ENCODE measurements around the gene NCAM1.

The NCAM1 gene

GRCh38 chr11:113260096-113260425 is 298.8 kb downstream of the NCAM1 start:
- no peak for TF ChIP-seq EZH2phosphoT487 (conservative IDR thresholded peaks at IDR 0.05; ENCODE audit: low read length)
- TF ChIP-seq CTCF (IDR thresholded peaks at IDR 0.05; ENCODE audit: insufficient read depth, low read length, poor library complexity, severe bottlenecking) = no peak
- H3K36me3 ChIP-seq (ENCODE audit: low read length) = no peaks in the 10 kb centered on the region

GRCh38 chr11:113260541-113260940 is 299.3 kb downstream of the NCAM1 start:
- H3K27me3 ChIP-seq (ENCODE audit: low read length) = no peaks in the 10 kb centered on the region
- TF ChIP-seq CTCF (IDR thresholded peaks at IDR 0.05; ENCODE audit: insufficient read depth, low read length, poor library complexity, severe bottlenecking) (no peak), EZH2phosphoT487 (conservative IDR thresholded peaks at IDR 0.05; ENCODE audit: low read length) (no peak)
- H3F3A ChIP-seq (ENCODE audit: insufficient read depth) = no peaks in the 10 kb centered on the region
- H3K9me2 ChIP-seq (replicated peaks; ENCODE audit: insufficient read depth, low read length) = no peaks in the 10 kb centered on the region
- H3K9me3 ChIP-seq (ENCODE audit: insufficient read depth, low read length) = no peaks in the 10 kb centered on the region
- no peak overlapping the region for H2AFZ ChIP-seq (ENCODE audit: low read depth, low read length, severe bottlenecking)
- no peak overlapping the region for H3K4me3 ChIP-seq (ENCODE audit: insufficient read depth, low read length, poor library complexity, severe bottlenecking)
- no peak overlapping the region for H3K9ac ChIP-seq (ENCODE audit: low read length)
- H3K4me2 ChIP-seq (ENCODE audit: low read depth, low read length, poor library complexity, severe bottlenecking) = no peak overlapping the region
- no peaks in the 10 kb centered on the region for H4K20me1 ChIP-seq (ENCODE audit: low read depth, low read length)
- no peaks in the 10 kb centered on the region for H3K79me2 ChIP-seq (ENCODE audit: insufficient read depth, low read length)
- no peak overlapping the region for H3K27ac ChIP-seq (ENCODE audit: low read depth, low read length)
- H3K36me3 ChIP-seq (ENCODE audit: low read length) = no peaks in the 10 kb centered on the region

More at GRCh38 chr11:113260096-113260425, 298.8 kb downstream of the NCAM1 start:
- H2AFZ ChIP-seq (ENCODE audit: low read depth, low read length, severe bottlenecking) = no peak overlapping the region
- H3K9me3 ChIP-seq (ENCODE audit: insufficient read depth, low read length) = no peaks in the 10 kb centered on the region
- H3F3A ChIP-seq (ENCODE audit: insufficient read depth) = no peaks in the 10 kb centered on the region
- no peak overlapping the region for H3K4me2 ChIP-seq (ENCODE audit: low read depth, low read length, poor library complexity, severe bottlenecking)
- H4K20me1 ChIP-seq (ENCODE audit: low read depth, low read length) = no peaks in the 10 kb centered on the region
- no peak overlapping the region for H3K9ac ChIP-seq (ENCODE audit: low read length)
- H3K4me3 ChIP-seq (ENCODE audit: insufficient read depth, low read length, poor library complexity, severe bottlenecking) = no peak overlapping the region
- H3K79me2 ChIP-seq (ENCODE audit: insufficient read depth, low read length) = no peaks in the 10 kb centered on the region
- H3K9me2 ChIP-seq (replicated peaks; ENCODE audit: insufficient read depth, low read length) = no peaks in the 10 kb centered on the region
- H3K27me3 ChIP-seq (ENCODE audit: low read length) = no peaks in the 10 kb centered on the region
- no peak overlapping the region for H3K27ac ChIP-seq (ENCODE audit: low read depth, low read length)

- Histone ChIP-seq H3K4me2 (ENCODE audit: low read depth, low read length, poor library complexity, severe bottlenecking) (no peak overlapping the region), H3K4me3 (ENCODE audit: insufficient read depth, low read length, poor library complexity, severe bottlenecking) (no peak overlapping the region), H3K9me2 (replicated peaks; ENCODE audit: insufficient read depth, low read length) (no peaks in the 10 kb centered on the region), H3K9ac (ENCODE audit: low read length) (no peak overlapping the region), H3K79me2 (ENCODE audit: insufficient read depth, low read length) (no peaks in the 10 kb centered on the region), H3K9me3 (ENCODE audit: insufficient read depth, low read length) (no peaks in the 10 kb centered on the region), H3F3A (ENCODE audit: insufficient read depth) (no peaks in the 10 kb centered on the region), H4K20me1 (ENCODE audit: low read depth, low read length) (no peaks in the 10 kb centered on the region), H3K27me3 (ENCODE audit: low read length) (no peaks in the 10 kb centered on the region), H3K27ac (ENCODE audit: low read depth, low read length) (no peak overlapping the region), H2AFZ (ENCODE audit: low read depth, low read length, severe bottlenecking) (no peak overlapping the region), H3K36me3 (ENCODE audit: low read length) (no peaks in the 10 kb centered on the region)
- TF ChIP-seq CTCF (IDR thresholded peaks at IDR 0.05; ENCODE audit: insufficient read depth, low read length, poor library complexity, severe bottlenecking) (no peak), EZH2phosphoT487 (conservative IDR thresholded peaks at IDR 0.05; ENCODE audit: low read length) (no peak)
Measured at GRCh38 chr11:113261709-113262475, 300.7 kb downstream of the NCAM1 start.

All from SU-DHL-6 (cell line).